Muscle of back (tissue), 11 donors: Measurements from ENCODE around the gene NAV2. TPM values are rescaled to one million over a fixed set of nuclear protein-coding genes. Genes with fewer than 3 reads are reported as not detected.
"Not testable (repeated sequence)": the region's sequence is repeated elsewhere in the genome, so short reads cannot be mapped to it uniquely, and the experiment has no call there.

Experiments used
- DNase-seq, 3 donors: peaks; one replicate each; pipeline versions ENCODE4 v3.0.0 to v3.0.0-alpha.2; 2013
- polyA plus RNA-seq, 10 donors: library from polyadenylated mRNA; unstranded; fragments of 120-200 nt; gene quantifications; one replicate each; pipeline ENCODE4 v1.2.1, GENCODE V29; 2013; ENCODE audit not compliant: insufficient read length in 10 of 10

The NAV2 gene
- polyA plus RNA-seq, 10 donors = 33.6 to 76.3 (median 48.3) TPM

GRCh38 chr11:19889531-19889930, 176.9 kb downstream of the NAV2 start:
- peak in 1 of 3 donors; percentile 54 for DNase-seq

GRCh38 chr11:19890308-19890707, 177.7 kb downstream of the NAV2 start:
- DNase-seq = peak in 1 of 3 donors; percentile 92

GRCh38 chr11:19891022-19891421, 178.4 kb downstream of the NAV2 start:
- no peak for DNase-seq

GRCh38 chr11:19892387-19892786, 179.8 kb downstream of the NAV2 start:
- no peak for DNase-seq

- no peak for DNase-seq
Measured at GRCh38 chr11:19892876-19893275, 180.2 kb downstream of the NAV2 start.

GRCh38 chr11:19894404-19894803, 181.8 kb downstream of the NAV2 start:
- DNase-seq = no peak

- not testable (repeated sequence) for DNase-seq
Measured at GRCh38 chr11:19895037-19895436, 182.4 kb downstream of the NAV2 start.

GRCh38 chr11:19895776-19896175, 183.1 kb downstream of the NAV2 start:
- DNase-seq = no peak

GRCh38 chr11:19903620-19904069, 191.0 kb downstream of the NAV2 start:
- DNase-seq = peak; percentile 73 to 84 (median 79)

GRCh38 chr11:19905280-19905853, 192.7 kb downstream of the NAV2 start:
- DNase-seq = peak in 1 of 3 donors; percentile 51

- DNase-seq = no peak
Measured at GRCh38 chr11:19906126-19906525, 193.5 kb downstream of the NAV2 start.

GRCh38 chr11:19907008-19907579, 194.5 kb downstream of the NAV2 start:
- DNase-seq = no peak

- no peak for DNase-seq
Measured at GRCh38 chr11:19907839-19908238, 195.2 kb downstream of the NAV2 start.

GRCh38 chr11:19910931-19911330, 198.3 kb downstream of the NAV2 start:
- DNase-seq = peak in 1 of 3 donors; percentile 51

GRCh38 chr11:19912115-19912957, 199.7 kb downstream of the NAV2 start:
- DNase-seq = no peak

GRCh38 chr11:19912958-19913892, 200.6 kb downstream of the NAV2 start:
- peak in 1 of 3 donors; percentile 49 for DNase-seq

- no peak for DNase-seq
Measured at GRCh38 chr11:19913893-19914249, 201.2 kb downstream of the NAV2 start.

GRCh38 chr11:19915808-19916207, 203.2 kb downstream of the NAV2 start:
- no peak for DNase-seq

- DNase-seq = no peak
Measured at GRCh38 chr11:19917069-19917468, 204.4 kb downstream of the NAV2 start.

- no peak for DNase-seq
Measured at GRCh38 chr11:19918302-19919049, 205.8 kb downstream of the NAV2 start.

- peak in 1 of 3 donors; percentile 95 for DNase-seq
Measured at GRCh38 chr11:19919050-19919561, 206.5 kb downstream of the NAV2 start.
